ENCODE measurements around the gene ZBTB8B. TPM values are rescaled to one million over a fixed set of nuclear protein-coding genes. Genes with fewer than 3 reads are reported as not detected.
"Not testable (repeated sequence)": the region's sequence is repeated elsewhere in the genome, so short reads cannot be mapped to it uniquely, and the experiment has no call there.

ZBTB8B gene
- polyA plus RNA-seq, 1 experiment: not detected

GRCh38 chr1:32470991-32471694, 6.3 kb downstream of the ZBTB8B start:
- ChIA-PET POLR2A (interaction anchor here (0.6 to 0.7 kb wide), 3 partner anchors 56 to 424 kb away, joined by 4 to 10 read pairs (median 6); no protein-coding TSS in a partner anchor), CTCF (interaction anchor here (0.6 kb wide), 1 partner anchor 40 kb away, joined by 3 read pairs; no protein-coding TSS in a partner anchor)
- Histone ChIP-seq H3K27me3 (ENCODE audit: control insufficient read depth, insufficient read depth, low read length) (peaks cover 37% of the 10 kb centered on the region), H3K4me3 (ENCODE audit: low read depth, low read length) (no peak overlapping the region), H3K9me3 (ENCODE audit: control insufficient read depth, insufficient read depth, low read length) (peaks cover 6% of the 10 kb centered on the region; the same call in 1 of the 2 replicates), H3K27ac (ENCODE audit: low read depth, low read length) (no peak overlapping the region)
- no peak for DNase-seq (ENCODE audit: low read depth, low spot score)
- no peak for TF ChIP-seq CTCF (IDR thresholded peaks at IDR 0.05; ENCODE audit: low read depth, low read length)

- Histone ChIP-seq H3K27me3 (ENCODE audit: control insufficient read depth, insufficient read depth, low read length) (peaks cover 34% of the 10 kb centered on the region), H3K27ac (ENCODE audit: low read depth, low read length) (no peak overlapping the region), H3K9me3 (ENCODE audit: control insufficient read depth, insufficient read depth, low read length) (peaks cover 6% of the 10 kb centered on the region; the same call in 1 of the 2 replicates), H3K4me3 (ENCODE audit: low read depth, low read length) (no peak overlapping the region)
- TF ChIP-seq CTCF (IDR thresholded peaks at IDR 0.05; ENCODE audit: low read depth, low read length): no peak
- CTCF ChIA-PET: no interaction called here
- POLR2A ChIA-PET: no interaction called here
- no peak for DNase-seq (ENCODE audit: low read depth, low spot score)
Measured at GRCh38 chr1:32471695-32472362, 7.0 kb downstream of the ZBTB8B start.

- H3K4me3 ChIP-seq (ENCODE audit: low read depth, low read length); DNase-seq (ENCODE audit: low read depth, low spot score); POLR2A ChIA-PET; H3K9me3 ChIP-seq (ENCODE audit: control insufficient read depth, insufficient read depth, low read length); H3K27ac ChIP-seq (ENCODE audit: low read depth, low read length): not testable (repeated sequence)
- peaks cover 30% of the 10 kb centered on the region for H3K27me3 ChIP-seq (ENCODE audit: control insufficient read depth, insufficient read depth, low read length)
- CTCF ChIA-PET: interaction anchor here (0.6 kb wide), 1 partner anchor 60 kb away, joined by 3 read pairs; no protein-coding TSS in a partner anchor
Measured at GRCh38 chr1:32472966-32473365, 8.1 kb downstream of the ZBTB8B start.

- peaks cover 23% of the 10 kb centered on the region for H3K27me3 ChIP-seq (ENCODE audit: control insufficient read depth, insufficient read depth, low read length)
- no peak for TF ChIP-seq CTCF (IDR thresholded peaks at IDR 0.05; ENCODE audit: low read depth, low read length)
- peaks cover 6% of the 10 kb centered on the region; the same call in 1 of the 2 replicates for H3K9me3 ChIP-seq (ENCODE audit: control insufficient read depth, insufficient read depth, low read length)
- no peak overlapping the region for H3K27ac ChIP-seq (ENCODE audit: low read depth, low read length)
- POLR2A ChIA-PET: no interaction called here
- DNase-seq (ENCODE audit: low read depth, low spot score): no peak
- CTCF ChIA-PET: no interaction called here
- no peak overlapping the region for H3K4me3 ChIP-seq (ENCODE audit: low read depth, low read length)
Measured at GRCh38 chr1:32474954-32475353, 10.1 kb downstream of the ZBTB8B start.

GRCh38 chr1:32480003-32480402, 15.1 kb downstream of the ZBTB8B start:
- ChIA-PET CTCF (interaction anchor here (0.8 kb wide), 1 partner anchor 41 kb away, joined by 3 read pairs; no protein-coding TSS in a partner anchor), POLR2A (interaction anchor here (0.5 kb wide), 1 partner anchor 80 kb away, joined by 6 read pairs; no protein-coding TSS in a partner anchor)
- Histone ChIP-seq H3K9me3 (ENCODE audit: control insufficient read depth, insufficient read depth, low read length) (no peaks in the 10 kb centered on the region), H3K27me3 (ENCODE audit: control insufficient read depth, insufficient read depth, low read length) (peaks cover 15% of the 10 kb centered on the region), H3K27ac (ENCODE audit: low read depth, low read length) (no peak overlapping the region), H3K4me3 (ENCODE audit: low read depth, low read length) (no peak overlapping the region)
- TF ChIP-seq CTCF (IDR thresholded peaks at IDR 0.05; ENCODE audit: low read depth, low read length): no peak
- no peak for DNase-seq (ENCODE audit: low read depth, low spot score)

Data from AG04450 (cell line).